Nephron (organoid): Measurements from ENCODE around the gene BDH1.
A peak's percentile ranks its signal among the peaks of the same experiment; 100 is the strongest.

Experiments used
- H3K27ac Mint-ChIP-seq, 3 experiments: 2 replicates each; pipeline ENCODE4 v1.8.0; 2020; ENCODE audit warnings: mixed read lengths in 3 of 3, mild to moderate bottlenecking in 2 of 3, moderate library complexity in 1 of 3
- H3K27me3 Mint-ChIP-seq: 2 replicates; pipeline ENCODE4 v1.8.0; 2021; ENCODE audit warnings: low read depth, mild to moderate bottlenecking, moderate library complexity, mixed read lengths
- H3K36me3 Mint-ChIP-seq: 2 replicates; pipeline ENCODE4 v1.8.0; 2020; ENCODE audit warnings: low read depth, mixed read lengths
- H3K4me1 Mint-ChIP-seq: 2 replicates; pipeline ENCODE4 v1.8.0; 2020; ENCODE audit warnings: mixed read lengths
- H3K4me3 Mint-ChIP-seq, 3 experiments: 2 replicates each; pipeline ENCODE4 v1.8.0; 2020; ENCODE audit warnings: mild to moderate bottlenecking in 3 of 3, mixed read lengths in 3 of 3, moderate library complexity in 2 of 3
- H3K9me3 Mint-ChIP-seq: 2 replicates; pipeline ENCODE4 v1.8.0; 2020; ENCODE audit warnings: mixed read lengths
- TF ChIP-seq, protein P1 (sequence below), 3 experiments: fragments of 200-600 bp; sonication (generic); IDR thresholded peaks; one replicate each; pipeline ENCODE4 v1.5.0; 2021; ENCODE audit warnings: antibody characterized with exemption in 3 of 3; ENCODE audit not compliant: unreplicated experiment in 3 of 3

BDH1 gene

DNA sequence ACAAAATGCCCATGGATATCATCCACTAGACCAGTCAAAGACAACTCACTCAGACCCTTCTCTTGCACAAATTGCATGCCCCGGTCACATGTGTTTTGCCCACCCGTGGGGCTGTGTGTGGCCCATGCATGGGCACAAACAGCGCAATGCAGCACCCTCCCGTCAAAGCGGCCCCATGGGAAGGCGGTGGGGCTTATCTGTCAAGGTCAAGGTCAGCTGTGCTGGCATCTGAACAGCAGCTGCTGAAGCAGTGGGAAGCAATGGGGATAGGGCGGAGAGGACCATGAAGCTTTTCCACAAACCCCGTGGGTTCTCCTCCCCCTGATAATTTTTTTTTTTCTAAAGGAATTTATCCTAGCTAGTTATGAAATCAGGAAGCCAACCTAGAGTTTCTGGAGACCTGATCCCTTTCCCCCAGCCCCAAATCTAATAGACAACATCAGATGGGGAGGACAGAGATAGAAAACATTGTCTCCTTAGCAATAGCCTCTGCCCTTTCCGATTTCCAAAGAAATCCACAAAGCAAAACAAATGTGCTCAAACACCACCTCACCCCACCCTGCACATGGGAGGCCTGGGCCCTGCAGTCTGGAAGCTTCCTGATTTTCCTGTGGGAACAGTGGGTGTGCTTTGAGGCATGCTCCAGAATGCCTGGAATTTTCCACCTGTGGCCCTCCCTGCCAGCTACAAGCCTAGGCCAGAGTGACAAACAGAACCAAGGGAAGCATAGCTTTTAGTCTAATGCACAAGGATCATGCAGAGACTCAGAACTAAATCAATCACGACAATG, 84.4 kb downstream of the BDH1 start:
- H3K36me3 Mint-ChIP-seq = no peaks in the 10 kb centered on the region
- no peak overlapping the region for H3K27ac Mint-ChIP-seq
- TF ChIP-seq, protein P1, sequence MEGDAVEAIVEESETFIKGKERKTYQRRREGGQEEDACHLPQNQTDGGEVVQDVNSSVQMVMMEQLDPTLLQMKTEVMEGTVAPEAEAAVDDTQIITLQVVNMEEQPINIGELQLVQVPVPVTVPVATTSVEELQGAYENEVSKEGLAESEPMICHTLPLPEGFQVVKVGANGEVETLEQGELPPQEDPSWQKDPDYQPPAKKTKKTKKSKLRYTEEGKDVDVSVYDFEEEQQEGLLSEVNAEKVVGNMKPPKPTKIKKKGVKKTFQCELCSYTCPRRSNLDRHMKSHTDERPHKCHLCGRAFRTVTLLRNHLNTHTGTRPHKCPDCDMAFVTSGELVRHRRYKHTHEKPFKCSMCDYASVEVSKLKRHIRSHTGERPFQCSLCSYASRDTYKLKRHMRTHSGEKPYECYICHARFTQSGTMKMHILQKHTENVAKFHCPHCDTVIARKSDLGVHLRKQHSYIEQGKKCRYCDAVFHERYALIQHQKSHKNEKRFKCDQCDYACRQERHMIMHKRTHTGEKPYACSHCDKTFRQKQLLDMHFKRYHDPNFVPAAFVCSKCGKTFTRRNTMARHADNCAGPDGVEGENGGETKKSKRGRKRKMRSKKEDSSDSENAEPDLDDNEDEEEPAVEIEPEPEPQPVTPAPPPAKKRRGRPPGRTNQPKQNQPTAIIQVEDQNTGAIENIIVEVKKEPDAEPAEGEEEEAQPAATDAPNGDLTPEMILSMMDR (IDR thresholded peaks at IDR 0.05; ENCODE audit: unreplicated experiment in 3 of 3) = no peak
- H3K9me3 Mint-ChIP-seq = no peaks in the 10 kb centered on the region
- H3K4me3 Mint-ChIP-seq = no peak overlapping the region
- H3K4me1 Mint-ChIP-seq = peaks cover 65% of the 10 kb centered on the region
- H3K27me3 Mint-ChIP-seq = peaks cover 3% of the 10 kb centered on the region

DNA sequence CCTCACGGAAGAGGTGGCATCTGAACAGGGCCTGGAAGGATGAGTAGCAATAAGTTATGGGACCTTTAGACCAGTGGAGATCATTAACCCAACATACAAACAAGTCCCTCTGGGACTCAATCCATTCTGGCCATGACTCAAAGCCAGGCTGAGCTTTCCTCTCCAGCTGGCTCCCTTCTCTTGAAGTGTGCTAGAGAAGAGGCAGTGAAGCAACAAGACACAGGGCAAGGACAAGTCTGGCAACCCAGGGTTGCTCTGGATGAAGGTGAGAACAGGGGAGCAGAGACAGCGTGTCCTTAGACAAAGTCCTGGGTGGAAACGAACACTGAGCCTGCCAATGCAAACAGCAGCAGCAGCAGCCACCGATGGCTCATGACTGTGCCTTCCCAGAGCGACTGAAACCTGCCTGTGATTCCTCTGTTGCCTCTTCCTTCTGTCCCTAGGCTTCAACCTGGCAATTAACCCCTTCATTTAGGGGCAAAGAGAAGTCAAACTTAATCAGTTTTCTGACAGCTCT, 86.8 kb downstream of the BDH1 start:
- H3K36me3 Mint-ChIP-seq = no peaks in the 10 kb centered on the region
- H3K4me3 Mint-ChIP-seq = no peak overlapping the region
- H3K4me1 Mint-ChIP-seq = peaks cover 75% of the 10 kb centered on the region
- no peaks in the 10 kb centered on the region for H3K9me3 Mint-ChIP-seq
- peaks cover 13% of the 10 kb centered on the region for H3K27me3 Mint-ChIP-seq
- H3K27ac Mint-ChIP-seq = peak overlapping the region; percentile 7 to 45 (median 27)
- TF ChIP-seq, protein P1 (IDR thresholded peaks at IDR 0.05; ENCODE audit: unreplicated experiment in 3 of 3) = no peak

DNA sequence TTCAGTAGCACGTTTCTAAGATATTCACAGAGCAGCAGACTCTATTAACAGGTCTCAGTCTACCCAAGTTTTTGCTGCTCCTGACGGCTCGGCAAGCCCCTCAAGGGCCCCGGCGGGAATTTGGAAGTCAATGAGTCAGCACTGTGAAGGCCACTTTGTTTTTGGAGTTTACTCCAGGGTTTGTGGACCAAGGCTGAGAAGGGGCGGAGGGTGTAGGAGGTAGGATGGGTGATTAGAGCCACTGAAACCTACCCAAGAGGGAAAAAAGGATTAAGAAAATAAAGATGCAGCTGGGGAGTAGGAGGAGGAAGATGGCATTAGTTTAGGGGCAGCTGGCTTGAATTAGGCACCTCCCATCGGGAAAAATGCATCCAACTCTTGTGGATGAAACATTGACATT, 87.6 kb downstream of the BDH1 start:
- Mint-ChIP-seq H3K36me3 (no peaks in the 10 kb centered on the region), H3K27ac (peak overlapping the region in 1 of 3 experiments; percentile 27), H3K4me3 (no peak overlapping the region), H3K27me3 (peaks cover 13% of the 10 kb centered on the region), H3K4me1 (peaks cover 68% of the 10 kb centered on the region), H3K9me3 (no peaks in the 10 kb centered on the region)
- TF ChIP-seq, protein P1 (IDR thresholded peaks at IDR 0.05; ENCODE audit: unreplicated experiment in 3 of 3) = no peak

DNA sequence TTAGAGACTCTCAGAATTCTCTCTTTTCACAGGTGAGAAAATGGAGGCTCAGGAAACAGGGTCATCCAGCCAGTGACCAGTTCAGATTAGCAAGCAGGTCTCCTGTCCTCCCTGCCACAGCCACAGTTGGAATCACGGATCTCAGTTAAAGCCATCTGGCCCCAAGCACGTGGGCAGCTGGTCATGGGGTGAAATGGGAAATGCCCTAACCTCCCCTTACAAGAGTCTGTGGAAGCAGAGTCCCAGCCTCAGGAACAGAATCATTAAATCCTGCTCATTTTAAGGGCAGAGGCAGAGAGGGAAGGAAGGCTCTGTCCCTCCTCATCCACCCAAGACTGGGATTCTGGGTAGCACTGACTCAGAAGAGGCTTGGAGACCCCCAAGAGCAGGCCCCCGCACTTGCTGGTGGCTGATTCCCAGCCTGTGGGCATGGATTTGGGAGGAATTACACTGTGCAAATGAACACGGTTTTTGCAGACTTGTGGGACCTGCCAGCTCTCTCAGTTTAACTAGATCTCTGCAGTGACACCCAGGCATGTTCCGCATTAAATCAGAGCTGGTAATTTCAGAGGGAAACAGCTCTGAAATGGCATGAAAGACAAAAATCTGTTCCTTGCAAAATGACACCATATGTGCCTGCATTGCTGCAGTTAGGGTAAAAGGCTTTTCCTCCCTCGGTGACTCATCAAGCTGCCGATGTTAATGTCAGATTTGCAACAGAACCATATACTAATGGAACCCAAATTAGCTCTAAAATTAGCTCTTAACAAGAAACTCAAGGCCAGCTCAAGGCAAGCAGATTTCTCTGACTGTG, 89.0 kb downstream of the BDH1 start:
- Mint-ChIP-seq H3K36me3 (no peaks in the 10 kb centered on the region), H3K4me1 (peaks cover 60% of the 10 kb centered on the region), H3K27ac (peak overlapping the region; percentile 22 to 50 (median 23)), H3K9me3 (no peaks in the 10 kb centered on the region), H3K27me3 (peaks cover 13% of the 10 kb centered on the region), H3K4me3 (peak overlapping the region in 1 of 3 experiments; percentile 0)
- TF ChIP-seq, protein P1 (IDR thresholded peaks at IDR 0.05; ENCODE audit: unreplicated experiment in 3 of 3) = no peak

DNA sequence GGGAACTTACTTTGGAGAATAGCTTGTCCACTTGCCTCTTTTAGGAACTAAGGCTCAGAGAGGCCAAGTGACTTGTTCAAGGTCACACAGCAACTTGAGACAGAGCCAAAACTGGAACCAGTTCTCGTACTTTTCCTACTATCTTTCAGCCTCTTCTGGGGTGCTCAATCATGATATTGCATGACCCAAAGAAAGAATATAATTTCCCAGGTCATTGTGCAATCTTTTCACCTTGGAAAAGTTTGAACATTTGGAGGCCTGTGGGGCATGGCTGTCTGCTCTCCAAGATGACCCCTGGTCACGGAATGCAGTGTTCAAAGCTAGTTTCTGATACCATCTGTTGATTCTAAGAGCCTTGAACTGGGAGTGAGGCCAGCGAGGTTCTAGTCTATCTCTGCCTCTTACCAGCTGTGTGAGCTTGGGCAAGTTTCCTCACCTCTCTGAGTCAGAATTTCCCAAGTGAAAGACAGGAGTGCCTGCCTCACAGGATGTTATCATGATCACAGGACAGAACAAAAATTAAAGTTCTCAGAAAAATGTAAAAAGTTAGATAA, 89.7 kb downstream of the BDH1 start:
- TF ChIP-seq, protein P1 (IDR thresholded peaks at IDR 0.05; ENCODE audit: unreplicated experiment in 3 of 3) = no peak
- Mint-ChIP-seq H3K36me3 (no peaks in the 10 kb centered on the region), H3K4me1 (peaks cover 53% of the 10 kb centered on the region), H3K4me3 (no peak overlapping the region), H3K27me3 (peaks cover 13% of the 10 kb centered on the region), H3K27ac (no peak overlapping the region), H3K9me3 (no peaks in the 10 kb centered on the region)
